MV-4-11 (cell line): ENCODE results near the gene ANTXRL.
"Not testable (repeated sequence)": the region's sequence is repeated elsewhere in the genome, so short reads cannot be mapped to it uniquely, and the experiment has no call there.

Source experiments
- DNase-seq: peaks from one replicate; lab custom pipeline; 2025; lab: John Stamatoyannopoulos, UW

The ANTXRL gene

DNA sequence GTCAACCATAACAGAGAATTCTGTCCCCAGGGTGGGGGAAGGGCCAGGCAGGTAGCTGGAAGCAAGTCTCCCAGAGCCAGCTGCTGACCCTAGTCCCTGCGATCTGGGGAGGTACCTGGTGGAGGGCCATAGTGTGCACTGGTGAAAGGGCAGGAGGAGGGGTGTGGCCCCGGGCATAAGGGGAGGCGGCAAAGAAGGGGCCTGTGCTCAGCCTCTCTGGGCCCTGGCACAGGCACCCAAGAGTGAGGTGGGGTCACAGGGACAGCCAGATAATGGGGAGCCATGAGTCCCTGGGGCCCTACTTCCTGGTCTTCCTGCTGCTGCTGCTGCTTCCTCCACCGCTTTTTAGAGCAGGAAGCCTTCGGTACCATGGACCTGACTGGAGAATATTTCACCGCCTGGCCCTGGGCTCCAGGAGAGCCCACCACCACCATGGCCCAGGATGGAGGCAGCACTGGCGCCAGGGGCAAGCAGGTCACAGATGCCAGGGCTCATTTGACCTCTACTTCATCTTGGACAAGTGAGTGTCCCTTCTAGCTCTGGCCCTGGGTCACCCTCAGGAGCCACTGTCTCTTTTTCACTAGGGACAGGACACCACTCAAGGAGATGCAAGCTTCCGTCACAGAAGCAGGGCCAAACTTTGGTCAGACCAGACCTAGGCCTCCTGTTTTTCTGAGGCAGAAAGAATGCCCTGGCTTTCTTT lies at the start of gene ANTXRL:
TSS of gene ANTXRL (plus strand) at position 7 of the 703 bp plus-strand sequence. CDS start at position 273, 266 bp downstream.
- no peak for DNase-seq

DNA sequence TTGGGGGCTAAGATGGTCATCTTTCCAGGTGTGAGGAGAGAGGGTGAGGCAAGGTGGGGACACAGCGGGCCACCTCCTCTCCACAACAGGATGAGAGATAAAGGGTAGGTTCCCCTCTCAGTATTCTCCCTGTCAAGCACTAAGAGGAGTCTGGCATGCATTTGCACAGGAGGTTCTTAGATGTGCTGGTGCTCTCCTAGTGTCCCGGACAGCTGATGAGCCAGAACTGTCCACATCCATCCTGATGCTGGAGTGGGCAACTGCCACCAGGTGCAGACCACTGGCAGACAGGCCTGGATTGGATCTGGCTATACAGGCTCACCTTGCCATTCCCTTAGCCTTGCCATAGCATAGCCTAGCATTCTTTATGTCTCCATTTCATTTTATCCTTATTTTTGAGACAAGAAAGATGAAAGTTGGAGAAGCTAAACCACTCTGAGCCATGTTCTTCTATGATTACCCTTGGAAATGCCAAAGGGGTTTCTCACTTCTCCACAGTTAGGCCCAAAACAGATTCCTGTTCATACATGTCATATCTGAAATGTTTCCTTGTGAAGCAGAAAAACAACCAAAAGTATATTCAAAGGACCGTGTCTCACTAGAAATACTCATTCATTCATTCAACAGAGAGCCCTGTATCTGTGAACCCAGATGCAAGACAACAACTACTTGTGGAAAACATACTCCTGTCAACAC lies 48.8 kb upstream of the ANTXRL start:
- DNase-seq, result no peak

DNA sequence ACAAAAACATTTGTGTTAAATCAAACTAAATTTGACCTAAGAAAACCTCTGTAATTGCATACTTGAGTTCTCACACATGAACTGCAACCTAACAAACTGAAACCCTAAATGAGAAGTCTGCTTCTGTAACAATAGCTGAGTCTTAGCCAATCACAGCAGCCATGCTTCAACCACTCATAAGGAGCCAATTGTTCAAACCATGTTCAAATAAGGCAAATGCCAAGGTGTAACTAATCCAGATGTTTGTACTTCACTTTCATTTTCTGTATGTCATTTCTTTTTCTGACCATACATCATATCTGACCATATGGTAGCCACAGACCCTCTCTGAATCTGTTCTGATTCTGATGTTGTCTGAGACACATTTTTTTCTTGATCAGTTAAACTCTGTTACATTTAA lies 47.5 kb upstream of the ANTXRL start:
- DNase-seq, result peak; percentile 15

DNA sequence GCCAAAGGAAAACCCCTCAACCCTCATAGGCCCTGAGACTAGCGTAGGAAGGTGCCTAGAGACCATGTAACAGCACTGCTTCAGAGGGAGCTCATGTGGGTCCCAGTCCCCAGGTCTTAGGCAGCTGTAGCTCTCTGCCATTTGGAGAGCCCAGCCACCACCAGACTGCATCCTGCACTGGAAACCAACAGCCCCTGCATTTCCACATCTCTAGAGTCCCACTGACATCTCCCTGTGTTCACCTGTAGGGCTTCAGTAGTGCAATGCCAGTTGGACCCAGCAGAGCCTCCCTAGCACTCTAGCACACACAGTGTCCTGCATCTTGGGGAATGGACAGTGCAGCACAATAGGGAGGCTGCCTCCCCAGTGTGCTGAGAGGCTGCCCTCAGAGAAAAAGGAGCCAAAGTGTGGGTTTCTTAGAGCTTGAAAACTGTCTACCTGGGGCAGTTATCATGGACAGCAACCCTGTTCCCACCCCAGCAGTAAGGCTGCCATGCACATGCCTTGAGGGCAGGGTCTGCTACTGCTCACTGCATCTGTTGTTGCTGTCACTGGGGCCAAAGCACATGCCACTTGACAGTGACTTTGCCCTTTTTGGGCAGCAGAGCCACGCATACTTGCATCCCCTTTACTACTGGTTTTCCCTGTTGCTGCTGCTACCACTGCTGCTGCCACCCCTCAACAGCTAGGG lies 46.7 kb upstream of the ANTXRL start:
- DNase-seq, result no peak

DNA sequence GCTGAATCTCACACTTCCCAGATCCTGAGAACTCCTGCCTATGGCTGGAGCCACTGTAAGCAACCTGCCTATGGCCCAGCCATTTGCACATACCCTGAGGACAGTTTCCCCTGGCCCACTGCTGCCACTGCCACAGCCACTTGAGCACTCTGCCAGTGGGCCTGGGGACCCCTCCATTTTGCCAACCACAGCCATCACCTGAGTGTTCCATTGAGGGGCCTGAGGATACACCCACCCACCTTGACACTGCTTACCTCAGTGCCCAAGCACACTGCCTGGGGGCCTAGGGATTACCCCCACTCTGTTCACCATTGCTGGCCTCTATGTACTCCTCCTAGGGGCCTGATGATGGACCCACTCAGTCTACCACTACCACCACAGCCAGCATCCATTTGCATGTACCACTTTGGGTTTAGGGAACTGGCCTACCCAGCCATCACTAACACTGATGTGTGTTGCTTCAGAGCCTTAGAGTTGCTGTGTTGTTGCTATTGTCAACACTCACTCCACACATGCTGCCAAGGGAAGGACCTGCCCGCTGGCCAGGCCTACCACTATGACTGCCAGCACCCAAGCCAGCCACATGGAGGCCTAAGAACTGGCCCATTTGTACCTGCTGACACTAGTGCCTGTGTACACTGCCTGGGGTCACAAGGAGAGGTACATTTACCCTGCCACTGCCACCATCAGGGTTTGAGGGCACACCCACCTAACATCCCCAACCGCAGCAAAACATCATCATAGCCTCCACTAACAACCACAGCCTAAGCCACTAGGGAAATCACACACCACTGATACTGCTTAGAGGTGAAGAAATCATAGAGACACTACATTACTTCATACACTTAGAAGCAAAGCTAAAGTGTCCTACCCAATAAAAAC lies 45.9 kb upstream of the ANTXRL start:
- no peak for DNase-seq

DNA sequence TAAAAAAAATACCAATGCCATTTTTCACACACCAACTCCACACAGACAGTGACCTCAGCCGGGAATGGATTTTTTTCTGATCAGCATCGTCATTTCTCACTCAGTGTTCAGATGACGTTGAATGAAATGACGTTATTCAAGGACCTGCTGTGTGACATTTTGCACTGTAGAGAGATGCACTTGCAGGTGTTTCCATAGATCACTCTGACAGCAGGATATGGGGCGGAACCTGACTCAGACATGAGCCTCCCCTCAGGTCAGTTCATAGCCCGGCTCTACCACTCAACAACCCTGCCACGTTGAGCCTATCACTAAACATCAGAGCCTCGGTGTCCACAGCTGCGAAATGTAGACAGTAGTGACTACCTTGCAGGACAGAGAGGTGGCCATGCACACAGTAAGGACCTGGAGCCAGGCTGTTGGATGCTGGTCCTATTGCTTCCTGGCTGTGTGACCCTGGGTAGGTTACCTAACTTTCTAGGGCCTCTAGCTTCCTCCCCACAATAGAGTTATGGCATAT lies 41.4 kb upstream of the ANTXRL start:
- no peak for DNase-seq

DNA sequence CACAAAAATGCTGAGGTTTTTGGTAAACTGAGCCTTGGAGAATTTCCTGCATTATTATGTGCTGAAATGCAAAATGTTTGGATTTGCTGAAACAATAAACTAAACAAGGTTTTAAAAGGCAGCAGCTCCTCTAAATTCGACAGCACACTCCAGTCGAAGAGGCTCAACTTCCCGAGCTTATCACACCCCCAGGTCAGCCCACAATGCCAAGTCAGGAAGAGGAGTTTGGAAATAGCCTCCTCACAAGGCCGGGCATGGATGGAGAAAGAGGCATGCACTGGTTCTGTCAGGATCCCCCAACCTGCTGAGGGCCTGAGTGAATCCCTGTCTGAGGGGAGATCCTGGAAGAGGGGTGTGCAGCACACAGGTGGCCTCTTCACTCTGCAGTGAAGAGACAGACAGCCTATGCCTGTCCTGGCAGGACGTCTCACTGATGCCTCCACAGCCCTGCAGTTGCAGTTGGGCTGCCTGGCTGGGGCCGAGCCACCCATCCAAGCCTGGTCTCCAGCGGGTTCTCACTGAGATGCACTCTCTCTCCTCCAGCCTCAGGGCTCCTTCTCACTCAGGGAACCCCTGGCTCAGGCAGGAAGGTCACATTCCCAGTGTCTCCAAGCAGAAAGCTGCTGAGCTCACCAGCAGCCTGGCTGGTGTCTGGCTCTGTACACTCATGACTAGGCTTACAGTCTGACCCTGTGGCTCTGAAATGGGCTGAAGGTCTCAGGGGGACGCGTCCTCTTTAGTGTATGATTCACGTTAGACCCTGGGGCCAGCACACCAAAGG lies 40.2 kb upstream of the ANTXRL start:
- DNase-seq, result not testable (repeated sequence)

DNA sequence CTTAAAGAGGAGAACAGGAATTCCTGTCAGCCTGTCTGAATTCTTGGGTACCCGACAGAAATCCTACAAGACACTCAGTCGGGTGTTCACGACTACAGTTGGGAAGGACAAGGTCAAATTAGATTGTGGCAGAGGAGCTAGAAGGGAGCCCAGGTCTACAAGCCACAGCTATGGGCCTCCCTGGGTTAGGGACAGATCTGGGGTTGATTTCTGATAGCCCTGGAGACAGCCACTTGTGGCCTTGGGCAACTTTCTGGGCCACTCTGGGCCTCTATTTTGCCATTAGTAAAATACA lies 39.7 kb upstream of the ANTXRL start:
- no peak for DNase-seq

DNA sequence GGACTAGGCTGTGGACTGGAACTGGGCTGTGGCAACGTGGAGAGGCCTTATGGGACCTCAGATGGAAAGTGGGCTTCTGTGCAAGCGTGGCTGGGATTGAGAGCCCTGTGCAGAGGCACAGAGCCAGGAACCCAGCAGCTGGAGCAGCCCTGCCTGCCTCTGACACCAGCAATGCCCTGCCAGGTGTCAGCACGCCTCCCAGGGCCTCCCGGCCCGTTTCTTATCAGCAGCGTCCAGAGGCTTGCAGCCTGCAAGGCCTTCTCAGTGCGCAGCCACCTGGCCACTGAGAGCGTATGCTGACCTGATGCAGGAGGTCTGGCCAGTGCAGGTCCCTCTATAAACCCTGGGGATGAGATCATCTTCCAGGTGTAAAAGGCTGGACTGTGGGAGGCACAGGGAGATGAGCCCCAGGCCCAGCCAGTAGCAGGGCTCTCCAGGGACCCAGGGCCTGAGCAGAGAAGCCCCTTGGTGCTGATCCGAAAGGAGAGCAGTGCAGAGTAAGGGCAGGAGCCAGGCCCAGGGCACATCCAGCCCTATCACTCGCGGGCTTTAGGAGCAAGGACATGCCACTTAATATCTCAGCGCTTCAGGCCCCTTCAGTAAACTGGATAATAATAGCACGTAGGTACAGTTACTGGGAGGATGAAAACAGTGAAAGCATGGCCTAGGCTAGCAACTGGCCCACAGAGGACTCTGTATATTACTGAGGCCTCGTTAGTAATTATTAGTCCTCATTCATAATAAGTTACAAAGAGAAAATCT lies 38.8 kb upstream of the ANTXRL start:
- DNase-seq, result no peak

DNA sequence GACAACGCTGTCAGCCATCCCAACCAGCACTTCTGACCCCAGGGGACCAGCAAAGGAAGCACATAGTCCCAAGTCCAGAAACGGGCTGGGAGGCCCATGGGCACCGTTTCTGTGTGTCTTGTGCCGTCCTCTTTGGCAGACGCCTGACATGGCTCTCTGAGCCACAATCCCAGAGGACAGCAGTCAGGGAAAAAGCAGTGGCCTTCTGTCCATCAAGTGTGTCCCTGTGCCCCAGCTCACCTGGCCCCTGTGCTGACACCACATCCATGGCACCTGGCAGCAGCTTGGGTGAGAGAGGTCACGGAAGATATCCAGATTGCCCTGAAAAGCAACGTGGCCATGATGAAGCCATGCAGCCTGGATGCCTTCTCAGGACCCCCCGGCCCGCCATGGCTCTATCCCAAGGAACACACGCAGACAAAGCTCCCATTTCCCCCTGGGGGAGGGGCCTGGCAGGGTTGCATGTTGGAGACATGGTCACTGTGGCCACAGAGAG lies 38.1 kb upstream of the ANTXRL start:
- no peak for DNase-seq

DNA sequence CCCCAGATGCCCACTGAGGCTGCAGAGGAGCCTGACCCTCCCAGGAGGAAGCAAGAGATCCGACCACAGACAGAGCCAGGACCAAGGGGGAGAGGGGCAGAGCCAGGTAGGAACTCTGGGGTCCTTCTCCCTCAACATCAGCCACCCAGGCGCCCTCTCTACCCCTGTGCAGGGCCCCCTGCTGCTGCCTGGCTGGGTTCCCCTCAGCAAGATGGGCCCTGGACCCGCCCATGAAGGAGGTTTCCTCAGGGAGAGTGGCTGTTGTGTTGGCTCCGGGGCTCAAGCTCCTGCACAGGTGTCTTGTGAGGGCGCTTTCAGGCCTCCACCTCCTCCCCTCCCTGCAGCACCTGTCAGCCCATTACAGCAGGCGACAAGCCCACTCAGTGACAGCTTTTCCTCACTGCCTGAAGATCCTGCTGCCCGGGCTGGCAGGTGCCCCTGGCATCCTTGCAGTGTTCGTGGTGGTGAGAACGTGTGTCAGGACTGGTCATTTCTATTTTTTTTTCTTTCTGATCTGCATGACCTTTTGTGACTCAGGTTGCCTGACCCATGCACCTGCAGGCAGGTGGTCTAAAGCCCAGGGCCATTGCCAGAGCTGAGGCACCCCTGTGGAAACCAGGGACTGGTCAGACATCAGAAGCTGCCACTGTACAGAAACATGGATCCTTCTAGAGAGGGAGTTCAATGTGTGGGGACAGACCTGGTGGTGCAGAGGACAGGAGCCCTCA lies 37.0 kb upstream of the ANTXRL start:
- DNase-seq, result not testable (repeated sequence)

DNA sequence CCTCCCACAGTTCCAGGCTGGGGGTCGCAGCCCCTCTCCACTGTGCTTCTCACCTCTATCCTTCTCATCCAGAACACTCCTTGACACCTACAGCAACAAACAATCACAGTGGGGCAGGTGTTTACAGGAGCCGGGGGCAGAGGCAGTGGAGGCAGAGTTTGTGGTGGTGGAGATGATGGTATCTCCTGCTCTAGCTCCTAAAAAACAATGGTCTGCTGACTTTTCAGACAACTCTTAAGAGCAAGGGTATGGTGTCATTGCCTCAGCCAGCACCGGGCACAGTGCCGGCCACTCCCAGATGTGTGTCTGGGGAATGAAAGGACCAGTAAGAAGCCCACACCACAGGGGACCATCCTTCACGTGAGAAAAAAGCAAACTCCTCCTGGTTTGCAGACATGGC lies 36.3 kb upstream of the ANTXRL start:
- DNase-seq, result no peak

DNA sequence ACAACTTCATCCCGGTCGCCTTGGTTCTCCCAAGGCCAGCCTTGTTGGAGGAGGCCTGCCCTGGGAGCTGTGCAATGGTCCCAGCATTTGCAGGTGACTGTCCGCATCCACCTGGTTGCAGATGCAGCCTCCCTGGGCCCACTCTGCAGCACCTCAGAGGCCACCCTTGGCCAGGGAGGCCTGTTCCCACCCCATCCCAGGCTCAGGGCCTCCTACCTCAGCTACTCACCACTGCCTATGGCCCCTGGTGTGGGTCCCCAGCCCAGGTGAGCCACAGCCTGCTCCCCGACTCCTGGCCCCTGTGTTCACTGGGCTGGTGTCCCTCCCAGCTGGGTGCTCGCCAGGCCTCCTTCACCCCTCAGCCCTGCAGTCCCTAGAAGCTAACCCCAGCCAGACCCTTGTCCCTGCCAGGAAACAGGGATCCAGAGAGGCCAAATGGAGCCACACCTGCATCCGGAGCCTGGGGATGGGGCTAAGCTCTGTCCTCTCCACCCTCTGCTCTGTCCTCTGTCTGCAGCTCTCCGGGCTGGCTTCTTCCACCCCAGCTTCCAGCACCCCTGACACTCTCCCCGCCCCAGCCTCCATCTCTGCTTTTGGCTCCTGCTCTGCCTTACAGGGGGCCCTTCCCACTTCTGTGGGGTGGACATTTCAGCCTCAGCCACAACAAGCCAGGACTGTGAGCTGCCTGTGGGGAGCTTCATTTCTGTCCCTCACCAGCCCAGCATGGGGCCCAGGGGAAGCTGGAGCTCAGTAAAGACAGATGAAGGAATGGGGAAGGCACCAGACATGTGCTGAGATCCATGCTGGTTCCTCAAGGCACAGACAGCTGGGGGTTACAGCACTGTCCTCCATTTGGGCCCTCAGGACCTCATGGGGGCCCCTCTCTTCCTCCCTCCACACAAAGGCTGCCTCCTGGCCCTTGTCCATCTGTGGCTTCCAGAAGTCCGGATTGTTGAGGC lies 35.6 kb upstream of the ANTXRL start:
- DNase-seq, result no peak

DNA sequence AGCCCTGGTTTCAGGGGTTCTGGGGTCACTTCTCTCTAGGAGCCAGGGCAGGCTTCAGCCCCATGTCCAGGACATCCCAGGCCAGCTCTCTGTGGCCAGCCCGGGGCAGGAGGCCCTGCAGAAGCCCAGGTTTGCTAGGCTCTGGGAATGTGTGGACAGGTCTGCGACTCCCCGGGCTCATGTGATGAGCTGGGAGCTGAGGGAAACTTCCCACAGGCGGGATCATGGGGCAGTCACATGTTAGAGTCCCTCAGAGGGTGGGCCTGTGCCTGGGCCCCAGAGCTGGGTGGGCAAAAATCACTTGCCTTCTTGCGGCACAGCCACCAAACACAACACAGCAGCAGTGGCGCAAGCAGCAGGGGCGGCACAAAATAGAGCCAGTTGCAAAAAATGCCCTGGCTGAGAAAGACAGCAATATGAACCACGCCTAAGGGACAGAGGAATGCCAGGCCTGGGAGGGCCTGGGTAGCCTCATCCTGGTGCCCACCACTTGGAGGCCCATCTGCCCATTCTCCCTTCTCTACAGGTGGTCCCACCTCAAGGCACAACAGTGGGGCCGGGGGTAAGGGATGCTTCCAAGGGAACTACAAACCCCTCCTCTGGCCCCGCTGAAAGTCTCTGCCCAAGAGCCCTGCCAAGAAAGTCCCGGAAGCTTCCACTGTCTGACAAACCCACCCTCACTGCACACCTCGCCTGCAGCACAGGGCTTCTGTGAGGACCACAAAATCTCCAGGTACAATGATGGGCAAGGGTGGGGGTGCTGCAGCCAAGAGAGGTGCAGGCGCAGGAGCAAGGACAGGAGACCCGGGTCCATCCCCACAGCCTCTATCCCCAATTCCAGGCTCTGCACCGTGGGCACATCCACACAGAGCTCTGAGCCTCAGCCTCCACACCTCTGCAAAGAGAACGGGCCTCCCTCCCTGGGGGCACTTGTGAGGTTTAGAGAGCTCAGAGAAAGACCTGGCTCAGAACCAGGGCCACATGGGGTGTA lies 34.6 kb upstream of the ANTXRL start:
- no peak for DNase-seq

DNA sequence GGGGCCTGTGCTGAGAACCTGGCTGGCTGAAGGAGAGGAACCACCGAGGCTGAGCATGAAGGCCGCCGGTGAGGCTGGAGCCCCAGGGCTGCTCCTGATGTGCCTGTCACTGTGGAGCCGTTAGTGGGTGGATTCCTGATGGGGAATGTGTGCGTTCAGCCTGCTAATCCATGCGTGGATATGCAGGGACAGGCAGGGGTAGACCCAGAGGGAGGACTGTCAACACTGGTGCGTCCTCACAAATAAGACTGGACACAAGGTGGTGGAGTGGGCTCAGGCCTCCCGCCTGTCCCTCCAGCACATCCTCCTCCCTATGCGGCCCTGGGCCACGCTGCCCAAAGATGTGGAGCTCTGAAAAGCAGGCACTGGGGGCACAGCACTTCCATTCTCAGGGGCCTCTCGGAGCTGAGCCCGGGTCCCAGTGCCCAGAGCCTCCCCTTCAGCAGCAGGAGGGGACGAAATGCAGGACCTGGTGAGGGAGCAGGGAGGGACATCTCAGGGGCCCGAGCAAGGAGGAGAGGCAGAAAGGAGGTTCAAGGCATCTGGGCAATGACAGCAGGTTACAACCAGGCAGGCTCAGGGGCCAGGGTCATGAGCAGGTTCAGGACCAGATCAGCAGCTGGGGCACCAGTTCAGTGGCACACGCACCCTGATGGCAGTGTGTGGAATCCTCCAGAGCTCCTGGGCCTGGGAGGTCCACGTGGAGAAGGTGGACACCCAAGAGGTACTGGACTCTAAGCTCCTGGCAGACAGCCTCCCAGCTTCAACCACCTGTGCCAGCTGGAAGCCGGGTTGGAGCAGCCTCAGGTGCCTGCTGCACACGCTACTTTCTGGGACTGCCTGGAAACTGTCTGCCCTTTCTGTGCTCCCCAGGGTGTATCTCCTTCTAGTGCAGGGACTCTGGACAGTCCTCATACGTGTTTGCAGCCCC lies 33.5 kb upstream of the ANTXRL start:
- no peak for DNase-seq

DNA sequence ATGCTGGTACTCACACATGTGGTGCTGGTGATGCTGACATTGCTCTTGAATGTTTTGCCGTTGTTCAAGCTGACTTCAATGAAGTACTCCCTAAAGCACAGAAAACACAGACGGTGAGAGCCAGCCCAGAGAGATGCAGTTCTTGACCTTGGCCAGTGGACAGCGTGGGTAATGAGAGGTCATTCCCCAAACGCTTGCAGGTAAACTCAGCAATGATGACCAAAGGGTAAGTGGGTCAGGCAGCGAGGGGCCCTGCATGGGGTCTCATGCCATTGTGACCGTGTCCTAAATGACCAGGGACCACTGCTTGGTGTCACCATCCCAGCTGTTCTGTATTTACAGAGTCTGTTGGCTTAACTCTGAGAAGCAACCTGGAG lies 32.8 kb upstream of the ANTXRL start:
- no peak for DNase-seq
